SJSA1 (cell line): ENCODE measurements around the gene GRIK1. TPM values are rescaled to one million over a fixed set of nuclear protein-coding genes. Genes with fewer than 3 reads are reported as not detected.
A peak's percentile ranks its signal among the peaks of the same experiment; 100 is the strongest.

Source experiments
- DNase-seq, 2 experiments: peaks; one replicate each; pipeline ENCODE4 v3.0.0-alpha.2; 2015 to 2020; ENCODE audit warnings: low spot score in 2 of 2, low read depth in 1 of 2
- H3K27ac ChIP-seq: fragments of 250-450 bp; sonication (Bioruptor Pico); 2 replicates; pipeline ENCODE4 v1.5.1; 2020; ENCODE audit warnings: mild to moderate bottlenecking, moderate library complexity
- H3K27me3 ChIP-seq: fragments of 250-450 bp; sonication (Bioruptor Pico); replicated peaks from 2 replicates; pipeline ENCODE4 v1.5.1; 2020; ENCODE audit warnings: mild to moderate bottlenecking, moderate library complexity
- H3K36me3 ChIP-seq: fragments of 250-450 bp; sonication (Bioruptor Pico); 2 replicates; pipeline ENCODE4 v1.5.1; 2020; ENCODE audit warnings: mild to moderate bottlenecking
- H3K4me1 ChIP-seq: fragments of 250-450 bp; sonication (Bioruptor Pico); replicated peaks from 2 replicates; pipeline ENCODE4 v1.6.1; 2021; ENCODE audit warnings: mild to moderate bottlenecking
- H3K4me3 ChIP-seq: fragments of 250-450 bp; sonication (Bioruptor Pico); 2 replicates; pipeline ENCODE4 v1.5.1; 2020; ENCODE audit warnings: mild to moderate bottlenecking
- H3K9me3 ChIP-seq: fragments of 250-450 bp; sonication (Bioruptor Pico); replicated peaks from 2 replicates; pipeline ENCODE4 v1.5.1; 2020; ENCODE audit warnings: mild to moderate bottlenecking
- total RNA-seq: library from RNA; depleted of rRNA; stranded (reverse); fragments of >200 nt; shearing (Covaris generic); gene quantifications from 2 replicates; pipeline ENCODE4 v1.2.3, GENCODE V29; 2014

Gene GRIK1
- total RNA-seq, 1 experiment from 2014 or later, result not detected

DNA sequence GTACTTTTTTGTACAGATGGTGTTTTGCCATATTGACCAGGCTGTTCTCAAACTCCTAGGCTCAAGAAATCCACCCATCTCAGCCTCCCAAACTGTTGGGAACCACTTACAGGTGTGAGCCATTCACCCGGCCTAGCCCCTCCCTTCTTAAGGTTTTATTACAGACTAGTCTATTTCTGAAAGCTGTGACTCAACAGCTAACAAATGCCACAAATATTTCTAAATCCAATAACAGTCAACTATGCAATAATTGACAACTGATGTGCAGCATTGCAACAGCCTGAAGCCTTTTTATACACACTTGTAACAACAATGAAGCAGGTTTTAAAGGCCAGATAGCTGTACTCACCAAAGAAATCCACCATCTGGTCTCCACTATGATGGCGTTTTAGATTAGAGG is 51.4 kb downstream of the GRIK1 start:
- H3K36me3 ChIP-seq, result no peaks in the 10 kb centered on the region
- H3K9me3 ChIP-seq, result no peaks in the 10 kb centered on the region
- H3K27ac ChIP-seq, result no peak overlapping the region
- H3K27me3 ChIP-seq, result no peaks in the 10 kb centered on the region
- DNase-seq, result no peak
- H3K4me3 ChIP-seq, result no peak overlapping the region
- H3K4me1 ChIP-seq, result no peaks in the 10 kb centered on the region

DNA sequence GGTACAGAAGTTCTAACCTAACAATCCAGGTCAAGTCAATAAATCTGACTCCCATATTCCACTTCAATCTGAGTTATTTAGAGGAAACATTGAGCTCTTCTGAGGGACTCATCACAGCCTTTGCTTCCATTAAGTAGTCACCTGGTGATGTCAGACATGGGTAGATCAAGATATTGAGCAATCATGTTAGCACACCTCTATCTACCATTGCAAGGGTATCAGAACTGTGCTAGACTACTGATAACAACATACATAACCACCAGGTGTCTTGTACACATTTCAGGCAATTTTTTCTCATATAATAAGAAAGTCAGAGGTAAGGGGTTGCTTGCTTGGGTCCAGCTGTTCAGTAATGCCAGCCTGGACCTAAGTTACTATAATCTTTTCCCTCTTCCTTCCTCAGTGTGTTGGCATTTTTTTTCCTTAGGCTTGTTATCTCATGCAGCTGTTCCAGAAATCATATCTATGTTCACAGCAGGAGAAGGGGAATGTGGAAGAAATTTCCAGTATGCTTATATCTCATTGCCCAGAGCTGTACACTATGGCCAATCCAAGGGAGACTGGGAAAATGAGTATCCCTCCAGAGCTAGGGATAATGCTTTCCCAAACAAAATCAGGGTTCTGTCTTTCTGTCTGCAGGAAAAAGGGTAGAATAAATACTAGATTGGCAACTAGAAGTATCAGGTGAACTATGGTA is 52.3 kb downstream of the GRIK1 start:
- H3K9me3 ChIP-seq, result no peaks in the 10 kb centered on the region
- H3K27ac ChIP-seq, result no peak overlapping the region
- DNase-seq, result no peak

DNA sequence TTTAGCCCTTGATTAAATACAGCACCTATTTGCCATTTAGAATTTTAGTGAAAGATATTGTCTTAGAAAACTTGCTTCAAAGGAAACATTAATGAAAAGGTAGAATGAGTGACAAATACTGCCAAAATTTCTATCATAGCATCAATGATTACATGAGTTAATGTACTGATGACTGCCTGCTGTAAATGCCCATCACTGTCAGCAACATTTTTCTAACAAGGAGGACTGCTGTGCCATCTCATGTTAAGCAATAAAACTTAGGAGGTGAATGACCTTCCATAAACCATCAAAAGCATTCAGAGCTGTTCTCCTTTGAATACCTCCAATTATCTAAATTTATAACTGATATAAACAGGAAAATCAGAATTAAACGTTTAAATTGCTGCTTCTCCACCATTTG is 54.3 kb downstream of the GRIK1 start:
- Histone ChIP-seq H3K4me1 (no peaks in the 10 kb centered on the region), H3K27me3 (no peaks in the 10 kb centered on the region; the same call in 1 of the 2 replicates), H3K27ac (no peak overlapping the region), H3K9me3 (no peaks in the 10 kb centered on the region), H3K36me3 (no peaks in the 10 kb centered on the region), H3K4me3 (no peak overlapping the region)
- DNase-seq, result no peak

More for the DNA sequence above, 52.3 kb downstream of the GRIK1 start:
- H3K27me3 ChIP-seq, result no peaks in the 10 kb centered on the region
- H3K4me3 ChIP-seq, result no peak overlapping the region
- H3K36me3 ChIP-seq, result no peaks in the 10 kb centered on the region
- no peaks in the 10 kb centered on the region for H3K4me1 ChIP-seq

DNA sequence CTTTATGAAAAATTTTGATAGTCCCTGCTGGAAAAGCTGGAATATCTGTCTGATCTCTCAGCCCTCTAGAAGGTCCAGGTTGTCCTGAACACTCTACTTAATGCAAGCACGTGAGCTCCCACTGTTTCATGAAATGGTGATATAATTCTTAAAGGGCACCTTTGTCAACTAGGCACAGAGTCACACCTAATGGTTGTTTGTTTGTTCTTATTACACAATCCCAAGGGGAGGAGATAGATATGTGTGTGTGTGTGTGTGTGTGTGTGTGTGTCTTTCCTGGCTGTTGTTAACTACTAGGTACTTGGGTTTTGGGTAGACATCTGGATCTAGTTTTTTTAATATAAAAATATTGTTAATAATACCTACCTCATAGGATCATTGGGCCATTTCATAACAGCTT is 63.9 kb downstream of the GRIK1 start:
- Histone ChIP-seq H3K36me3 (no peaks in the 10 kb centered on the region), H3K27ac (no peak overlapping the region), H3K9me3 (no peaks in the 10 kb centered on the region; the same call in 1 of the 2 replicates), H3K4me1 (no peaks in the 10 kb centered on the region), H3K27me3 (no peaks in the 10 kb centered on the region; the same call in 1 of the 2 replicates), H3K4me3 (no peak overlapping the region)
- no peak for DNase-seq

DNA sequence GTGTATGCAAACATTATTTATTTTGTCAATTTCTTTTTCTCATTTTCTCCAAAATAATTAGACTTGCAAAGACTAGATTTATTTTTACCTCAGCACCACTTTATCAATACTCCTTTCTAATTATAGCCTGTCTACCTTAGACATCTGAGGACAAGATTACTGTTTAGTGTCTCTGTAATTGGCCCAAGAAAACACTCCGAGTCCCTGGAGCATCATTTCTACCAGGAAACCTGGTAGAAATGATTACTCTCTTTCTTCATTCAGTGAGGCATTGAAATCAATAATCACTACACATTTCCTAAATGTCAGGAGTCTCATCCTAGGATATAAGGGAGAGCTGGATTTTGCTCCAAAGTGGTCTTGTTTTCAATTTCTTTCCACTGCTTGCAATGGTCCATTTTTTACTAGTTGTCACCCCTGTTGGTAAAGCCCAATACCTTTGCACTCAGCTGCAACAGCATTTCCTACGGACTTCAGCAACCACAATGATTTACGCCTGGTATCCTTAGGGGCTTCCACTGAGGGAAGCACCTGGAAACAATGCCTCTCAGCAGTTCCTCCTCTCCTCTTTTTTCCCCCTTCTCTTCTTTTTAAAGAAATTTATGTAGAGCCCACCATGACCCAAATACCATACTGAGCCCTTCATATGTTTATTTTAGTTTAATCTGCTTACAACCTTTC is 64.6 kb downstream of the GRIK1 start:
- Histone ChIP-seq H3K4me3 (no peak overlapping the region), H3K4me1 (no peaks in the 10 kb centered on the region), H3K9me3 (no peaks in the 10 kb centered on the region; the same call in 1 of the 2 replicates), H3K27me3 (no peaks in the 10 kb centered on the region), H3K36me3 (no peaks in the 10 kb centered on the region), H3K27ac (no peak overlapping the region)
- no peak for DNase-seq

DNA sequence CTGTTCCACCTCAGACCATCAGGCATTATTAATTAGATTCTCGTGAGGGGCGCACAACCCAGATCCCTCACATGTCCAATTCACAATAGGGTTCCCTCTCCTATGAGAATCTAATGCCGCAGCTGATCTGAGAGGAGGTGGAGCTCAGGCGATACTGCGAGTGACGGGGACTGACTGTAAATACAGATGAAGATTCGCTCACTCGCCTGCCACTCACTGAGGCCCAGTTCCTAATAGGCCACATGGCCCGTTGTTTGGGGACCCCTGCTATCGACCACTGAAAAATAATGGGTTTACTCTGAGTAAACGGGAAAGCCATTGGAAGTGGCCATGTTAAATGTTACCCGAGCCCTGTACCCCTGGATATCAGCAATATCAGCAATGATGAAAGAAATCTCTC is 65.9 kb downstream of the GRIK1 start:
- no peak overlapping the region for H3K4me3 ChIP-seq
- no peaks in the 10 kb centered on the region; the same call in 1 of the 2 replicates for H3K9me3 ChIP-seq
- H3K4me1 ChIP-seq, result no peaks in the 10 kb centered on the region
- H3K27me3 ChIP-seq, result no peaks in the 10 kb centered on the region
- DNase-seq, result no peak
- H3K27ac ChIP-seq, result no peak overlapping the region
- H3K36me3 ChIP-seq, result no peaks in the 10 kb centered on the region

DNA sequence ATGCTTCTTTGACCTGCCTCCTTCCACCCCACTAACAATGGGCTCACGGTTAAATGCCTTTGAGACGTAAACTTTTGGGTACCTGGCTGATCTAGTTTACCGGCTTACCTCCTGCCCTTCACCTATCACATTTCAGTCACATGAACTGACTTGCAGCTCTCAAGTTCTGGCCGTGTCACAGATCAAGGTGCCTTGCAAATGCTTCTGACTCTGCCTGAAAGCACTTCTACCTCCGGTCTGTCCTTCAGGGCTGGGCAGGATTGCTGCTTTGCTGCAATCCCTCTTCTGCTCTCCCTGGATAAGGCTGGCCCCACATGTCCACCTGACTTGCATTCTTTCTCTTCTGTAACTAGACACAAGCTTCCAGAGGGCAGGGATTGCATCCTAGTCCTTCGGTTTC is 69.0 kb downstream of the GRIK1 start:
- Histone ChIP-seq H3K4me1 (no peaks in the 10 kb centered on the region), H3K36me3 (no peaks in the 10 kb centered on the region), H3K27me3 (no peaks in the 10 kb centered on the region), H3K27ac (no peak overlapping the region), H3K9me3 (no peaks in the 10 kb centered on the region; the same call in 1 of the 2 replicates), H3K4me3 (no peak overlapping the region)
- DNase-seq, result no peak

DNA sequence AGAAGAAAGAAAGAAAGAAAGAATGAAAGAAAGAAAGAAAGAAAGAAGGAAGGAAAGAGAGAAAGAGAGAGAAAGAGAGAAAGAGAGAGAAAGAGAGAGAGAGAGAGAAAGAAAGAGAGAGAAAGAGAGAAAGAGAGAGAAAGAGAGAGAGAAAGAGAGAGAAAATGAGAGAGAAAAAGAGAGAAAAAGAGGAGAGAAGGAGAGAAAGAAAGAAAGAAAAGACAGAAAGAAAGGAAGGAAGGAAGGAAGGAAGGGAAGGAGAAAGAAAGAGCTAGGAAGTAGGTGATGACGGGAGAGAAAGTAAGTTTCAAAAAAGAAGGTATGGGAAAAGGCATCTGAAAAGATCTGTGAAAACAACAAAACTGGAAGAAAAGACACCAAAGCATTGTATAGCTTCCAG is 72.0 kb downstream of the GRIK1 start:
- H3K36me3 ChIP-seq, result no peaks in the 10 kb centered on the region
- no peak overlapping the region for H3K27ac ChIP-seq
- H3K4me3 ChIP-seq, result no peak overlapping the region
- H3K27me3 ChIP-seq, result peaks cover 4% of the 10 kb centered on the region
- H3K9me3 ChIP-seq, result no peaks in the 10 kb centered on the region; the same call in 1 of the 2 replicates
- H3K4me1 ChIP-seq, result no peaks in the 10 kb centered on the region
- DNase-seq, result no peak

DNA sequence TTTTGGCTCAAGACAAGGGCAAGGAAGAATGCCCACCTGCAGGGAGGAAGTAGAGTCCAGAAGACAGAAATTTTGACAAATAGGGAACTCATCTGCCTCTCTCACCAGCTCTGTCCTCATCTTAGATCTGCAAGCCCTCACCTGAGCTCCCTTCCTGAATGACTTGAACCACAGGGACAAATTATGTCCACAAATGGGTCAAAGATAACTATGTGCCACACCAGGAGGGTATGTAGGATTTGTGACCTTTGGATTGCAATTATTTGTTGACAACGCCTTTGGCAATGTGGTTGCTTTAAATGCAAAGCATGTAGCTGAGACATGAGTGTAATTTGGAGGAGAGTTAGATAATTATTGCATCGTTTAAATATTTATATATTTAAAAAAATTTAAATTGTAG is 79.5 kb downstream of the GRIK1 start:
- H3K27me3 ChIP-seq, result peaks cover 4% of the 10 kb centered on the region
- no peak overlapping the region for H3K4me3 ChIP-seq
- no peaks in the 10 kb centered on the region for H3K36me3 ChIP-seq
- no peak for DNase-seq
- H3K9me3 ChIP-seq, result no peaks in the 10 kb centered on the region
- H3K4me1 ChIP-seq, result no peaks in the 10 kb centered on the region
- no peak overlapping the region for H3K27ac ChIP-seq

DNA sequence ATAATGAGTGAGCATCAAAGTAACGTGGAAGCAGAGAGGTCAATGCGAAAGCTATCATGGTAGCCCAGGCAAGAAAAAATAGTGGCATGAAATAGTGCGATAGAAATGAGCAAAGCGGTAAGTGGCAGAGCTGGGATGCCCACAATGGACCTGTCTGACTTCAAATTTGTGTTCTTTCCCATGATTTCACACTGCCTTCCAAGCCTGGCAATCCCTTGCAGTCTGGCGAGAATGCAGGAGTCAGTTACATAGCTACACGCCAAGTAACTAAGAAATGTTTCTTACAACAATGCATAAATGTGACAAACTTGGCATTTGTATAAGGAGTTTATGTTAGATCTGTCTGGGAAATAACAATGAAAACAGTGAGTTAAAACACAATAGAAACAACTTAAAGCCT is 82.6 kb downstream of the GRIK1 start:
- H3K27ac ChIP-seq, result no peak overlapping the region
- no peaks in the 10 kb centered on the region for H3K27me3 ChIP-seq
- no peak overlapping the region for H3K4me3 ChIP-seq

DNA sequence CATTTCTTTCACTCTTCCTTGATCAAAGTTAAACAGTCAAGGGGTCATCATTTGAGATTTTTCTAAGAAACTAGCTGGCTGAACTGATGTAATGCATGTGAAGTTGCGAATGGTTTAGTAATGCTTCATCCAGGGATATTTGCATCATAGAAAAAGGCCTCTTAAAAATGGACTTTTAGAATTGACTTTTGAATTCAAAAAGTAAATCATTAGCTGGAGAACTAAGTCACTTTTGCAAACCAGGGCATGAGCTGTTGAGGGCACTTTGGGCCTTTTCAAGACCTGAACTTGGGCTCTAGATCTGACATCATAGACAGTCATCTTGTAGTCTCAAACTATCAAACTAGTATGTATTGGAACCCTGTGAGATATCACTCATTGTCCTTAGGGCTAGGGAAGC is 85.0 kb downstream of the GRIK1 start:
- no peak overlapping the region for H3K4me3 ChIP-seq

More for the DNA sequence above, 82.6 kb downstream of the GRIK1 start:
- DNase-seq, result no peak
- Histone ChIP-seq H3K9me3 (no peaks in the 10 kb centered on the region), H3K36me3 (no peaks in the 10 kb centered on the region), H3K4me1 (no peaks in the 10 kb centered on the region)

DNA sequence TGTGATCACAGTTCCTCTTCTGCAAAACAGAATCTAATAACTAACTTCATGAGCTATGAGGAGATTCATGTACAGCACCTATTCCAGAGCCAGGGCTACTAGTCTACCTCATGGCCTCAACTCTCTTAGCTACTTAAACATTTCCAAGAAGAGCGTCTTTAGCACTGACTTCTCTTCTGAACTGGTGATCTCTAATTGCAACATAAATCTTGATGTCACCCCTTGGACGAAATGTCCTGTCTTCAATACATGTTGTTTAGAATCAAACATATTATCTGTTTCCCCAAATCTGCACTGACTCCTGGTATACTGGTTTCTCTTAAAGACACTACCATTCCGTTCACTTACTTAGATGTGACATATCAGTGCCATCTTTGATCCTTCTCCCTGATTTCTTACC is 88.2 kb downstream of the GRIK1 start:
- Histone ChIP-seq H3K4me3 (no peak overlapping the region), H3K27me3 (no peaks in the 10 kb centered on the region), H3K4me1 (no peaks in the 10 kb centered on the region), H3K9me3 (no peaks in the 10 kb centered on the region), H3K36me3 (no peaks in the 10 kb centered on the region), H3K27ac (no peak overlapping the region)
- no peak for DNase-seq

More for the DNA sequence above, 85.0 kb downstream of the GRIK1 start:
- Histone ChIP-seq H3K9me3 (no peaks in the 10 kb centered on the region), H3K36me3 (no peaks in the 10 kb centered on the region), H3K4me1 (no peaks in the 10 kb centered on the region), H3K27me3 (no peaks in the 10 kb centered on the region), H3K27ac (no peak overlapping the region)
- no peak for DNase-seq

DNA sequence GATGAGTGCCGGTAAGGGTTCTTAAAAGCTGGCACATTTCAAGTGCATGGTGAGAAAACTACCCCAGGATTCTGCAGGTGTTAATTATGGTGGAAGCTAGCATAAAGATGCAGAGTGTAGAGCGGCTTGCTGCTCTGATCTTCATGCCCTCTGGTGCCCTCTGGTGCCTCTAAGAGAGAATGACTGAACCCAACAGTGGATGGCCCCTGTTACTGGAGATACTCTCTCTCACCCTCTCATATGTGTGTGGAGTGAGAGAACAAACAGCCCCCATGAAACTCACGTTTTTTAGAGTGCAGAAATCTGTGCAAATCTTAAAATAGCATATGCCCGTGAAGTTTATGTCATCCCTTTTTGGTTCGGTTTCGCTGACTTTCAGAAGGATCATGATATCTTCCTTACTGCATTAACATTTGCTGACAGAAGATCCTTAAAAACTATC is 90.0 kb downstream of the GRIK1 start:
- DNase-seq, result peak; percentile 42 to 52
- Histone ChIP-seq H3K9me3 (no peaks in the 10 kb centered on the region), H3K27me3 (no peaks in the 10 kb centered on the region), H3K36me3 (no peaks in the 10 kb centered on the region), H3K4me1 (no peaks in the 10 kb centered on the region), H3K4me3 (no peak overlapping the region), H3K27ac (no peak overlapping the region)

DNA sequence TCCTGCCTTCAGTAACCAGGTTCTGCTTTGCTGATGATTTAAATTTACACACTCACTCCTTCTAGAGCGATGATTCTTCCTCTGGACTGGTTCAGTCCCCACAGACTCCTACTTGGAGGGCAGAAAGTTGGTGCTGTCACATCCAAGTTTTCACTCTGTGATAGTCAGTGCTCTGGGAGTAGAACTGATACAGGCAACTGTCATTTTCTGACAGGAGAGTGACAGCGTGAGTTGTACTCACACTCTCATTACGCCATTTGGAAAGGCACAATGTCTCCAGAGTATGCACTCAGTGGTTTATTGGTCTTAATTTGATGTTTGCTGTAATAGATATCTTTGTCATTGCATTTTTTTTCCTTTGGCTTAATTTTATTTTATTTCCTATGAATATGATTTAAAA is 96.0 kb downstream of the GRIK1 start:
- no peak for DNase-seq
- Histone ChIP-seq H3K27me3 (no peaks in the 10 kb centered on the region; the same call in 1 of the 2 replicates), H3K36me3 (no peaks in the 10 kb centered on the region), H3K4me1 (no peaks in the 10 kb centered on the region), H3K27ac (no peak overlapping the region), H3K9me3 (no peaks in the 10 kb centered on the region), H3K4me3 (no peak overlapping the region)
